Stimulated activated naive CD4-positive, alpha-beta T cell treated with Interleukin-2 at 50 U/mL for 16 hours (primary cell): ENCODE results near the gene CIPC.

Source experiments
- DNase-seq: peaks from one replicate; lab custom pipeline; 2025; lab: John Stamatoyannopoulos, UW

CIPC gene

GRCh38 chr14:77103951-77104350 is 5.9 kb downstream of the CIPC start:
- no peak for DNase-seq

- DNase-seq = no peak
These were observed 6.3 kb downstream of the CIPC start for GRCh38 chr14:77104393-77104792.

- DNase-seq = no peak
These were observed 7.3 kb downstream of the CIPC start for GRCh38 chr14:77105145-77105939.

GRCh38 chr14:77106666-77107065 is 8.6 kb downstream of the CIPC start:
- DNase-seq = no peak

GRCh38 chr14:77107228-77107627 is 9.2 kb downstream of the CIPC start:
- no peak for DNase-seq

- DNase-seq = no peak
These were observed 10.7 kb downstream of the CIPC start for GRCh38 chr14:77108753-77109152.

GRCh38 chr14:77109656-77110055 is 11.6 kb downstream of the CIPC start:
- no peak for DNase-seq

- no peak for DNase-seq
These were observed 12.2 kb downstream of the CIPC start for GRCh38 chr14:77110286-77110685.

- DNase-seq = no peak
These were observed 13.0 kb downstream of the CIPC start for GRCh38 chr14:77111021-77111420.

GRCh38 chr14:77113644-77114043 is 15.6 kb downstream of the CIPC start:
- DNase-seq = no peak

- DNase-seq = no peak
These were observed 16.6 kb downstream of the CIPC start for GRCh38 chr14:77114609-77115008.

- no peak for DNase-seq
These were observed 18.2 kb downstream of the CIPC start for GRCh38 chr14:77116172-77116817.

- no peak for DNase-seq
These were observed 21.8 kb downstream of the CIPC start for GRCh38 chr14:77119851-77120250.

GRCh38 chr14:77120771-77121743 is 23.0 kb downstream of the CIPC start:
- peak; percentile 12 for DNase-seq

- no peak for DNase-seq
These were observed 24.6 kb downstream of the CIPC start for GRCh38 chr14:77122526-77123125.

GRCh38 chr14:77123381-77124325 is 25.6 kb downstream of the CIPC start:
- no peak for DNase-seq

- peak; percentile 41 for DNase-seq
These were observed 26.6 kb downstream of the CIPC start for GRCh38 chr14:77124345-77125280.

- DNase-seq = no peak
These were observed 27.3 kb downstream of the CIPC start for GRCh38 chr14:77125281-77125801.

- no peak for DNase-seq
These were observed 27.8 kb downstream of the CIPC start for GRCh38 chr14:77125823-77126325.
